ENCODE results near the gene USP48. TPM values are rescaled to one million over a fixed set of nuclear protein-coding genes. Genes with fewer than 3 reads are reported as not detected.

Gene USP48
- total and polyA plus RNA-seq, 2 of the 13 experiments (the other 11 are each of a cell fraction or from before 2014, with no cell fraction given), result 30.4 to 30.7 TPM

DNA sequence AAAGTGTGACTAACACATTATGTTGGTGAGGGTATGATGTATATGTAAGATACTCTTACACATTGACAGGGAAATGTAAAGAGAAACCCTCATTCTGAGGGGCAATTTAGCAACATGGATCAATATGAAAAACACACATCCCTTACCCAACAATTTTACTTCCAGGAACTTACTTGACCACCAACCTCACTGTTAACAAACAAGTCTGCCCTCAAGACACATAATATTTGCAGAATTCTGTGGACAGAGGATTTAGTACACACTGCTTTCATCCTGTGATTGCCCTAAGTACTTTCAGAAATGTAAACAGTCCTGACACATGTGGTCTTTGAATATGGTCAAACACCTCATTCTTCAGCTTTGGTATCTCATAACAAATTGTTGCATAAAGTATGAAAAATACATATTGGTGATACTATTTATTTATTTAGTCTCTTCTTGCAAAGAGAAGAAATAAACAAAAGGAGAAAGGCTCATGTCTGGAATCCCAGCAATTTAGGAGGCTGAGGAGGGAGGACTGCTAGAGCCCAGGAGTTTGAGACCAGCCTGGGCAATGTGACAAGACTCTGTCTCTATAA is 6.9 kb downstream of the USP48 start (continued):
- no peak for TF ChIP-seq ZNF468 (CRISPR knock-in tag; IDR thresholded peaks at IDR 0.05)
- no peak for TF ChIP-seq TGIF2 (CRISPR knock-in tag; IDR thresholded peaks at IDR 0.05)
- TF ChIP-seq, protein P1, sequence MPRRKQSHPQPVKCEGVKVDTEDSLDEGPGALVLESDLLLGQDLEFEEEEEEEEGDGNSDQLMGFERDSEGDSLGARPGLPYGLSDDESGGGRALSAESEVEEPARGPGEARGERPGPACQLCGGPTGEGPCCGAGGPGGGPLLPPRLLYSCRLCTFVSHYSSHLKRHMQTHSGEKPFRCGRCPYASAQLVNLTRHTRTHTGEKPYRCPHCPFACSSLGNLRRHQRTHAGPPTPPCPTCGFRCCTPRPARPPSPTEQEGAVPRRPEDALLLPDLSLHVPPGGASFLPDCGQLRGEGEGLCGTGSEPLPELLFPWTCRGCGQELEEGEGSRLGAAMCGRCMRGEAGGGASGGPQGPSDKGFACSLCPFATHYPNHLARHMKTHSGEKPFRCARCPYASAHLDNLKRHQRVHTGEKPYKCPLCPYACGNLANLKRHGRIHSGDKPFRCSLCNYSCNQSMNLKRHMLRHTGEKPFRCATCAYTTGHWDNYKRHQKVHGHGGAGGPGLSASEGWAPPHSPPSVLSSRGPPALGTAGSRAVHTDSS (CRISPR knock-in tag; conservative IDR thresholded peaks at IDR 0.05), result no peak
- no peak for TF ChIP-seq ZNF451 (CRISPR knock-in tag; IDR thresholded peaks at IDR 0.05)
- TF ChIP-seq ZBTB20 (CRISPR knock-in tag; IDR thresholded peaks at IDR 0.05; ENCODE audit: borderline replicate concordance, low read depth), result no peak
- TF ChIP-seq, protein P2, sequence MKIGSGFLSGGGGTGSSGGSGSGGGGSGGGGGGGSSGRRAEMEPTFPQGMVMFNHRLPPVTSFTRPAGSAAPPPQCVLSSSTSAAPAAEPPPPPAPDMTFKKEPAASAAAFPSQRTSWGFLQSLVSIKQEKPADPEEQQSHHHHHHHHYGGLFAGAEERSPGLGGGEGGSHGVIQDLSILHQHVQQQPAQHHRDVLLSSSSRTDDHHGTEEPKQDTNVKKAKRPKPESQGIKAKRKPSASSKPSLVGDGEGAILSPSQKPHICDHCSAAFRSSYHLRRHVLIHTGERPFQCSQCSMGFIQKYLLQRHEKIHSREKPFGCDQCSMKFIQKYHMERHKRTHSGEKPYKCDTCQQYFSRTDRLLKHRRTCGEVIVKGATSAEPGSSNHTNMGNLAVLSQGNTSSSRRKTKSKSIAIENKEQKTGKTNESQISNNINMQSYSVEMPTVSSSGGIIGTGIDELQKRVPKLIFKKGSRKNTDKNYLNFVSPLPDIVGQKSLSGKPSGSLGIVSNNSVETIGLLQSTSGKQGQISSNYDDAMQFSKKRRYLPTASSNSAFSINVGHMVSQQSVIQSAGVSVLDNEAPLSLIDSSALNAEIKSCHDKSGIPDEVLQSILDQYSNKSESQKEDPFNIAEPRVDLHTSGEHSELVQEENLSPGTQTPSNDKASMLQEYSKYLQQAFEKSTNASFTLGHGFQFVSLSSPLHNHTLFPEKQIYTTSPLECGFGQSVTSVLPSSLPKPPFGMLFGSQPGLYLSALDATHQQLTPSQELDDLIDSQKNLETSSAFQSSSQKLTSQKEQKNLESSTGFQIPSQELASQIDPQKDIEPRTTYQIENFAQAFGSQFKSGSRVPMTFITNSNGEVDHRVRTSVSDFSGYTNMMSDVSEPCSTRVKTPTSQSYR (CRISPR knock-in tag; IDR thresholded peaks at IDR 0.05; ENCODE audit: borderline replicate concordance), result peak; percentile 53; the same call in 1 of the 2 replicates
- no peak for TF ChIP-seq TAF1 (CRISPR knock-in tag; IDR thresholded peaks at IDR 0.05)
- TF ChIP-seq ZNF136 (CRISPR knock-in tag; IDR thresholded peaks at IDR 0.05; ENCODE audit: low read depth), result no peak
- no peak; the same call in 1 of the 2 replicates for TF ChIP-seq KDM6A (CRISPR knock-in tag; IDR thresholded peaks at IDR 0.05; ENCODE audit: low read depth)
- TF ChIP-seq, protein P3, sequence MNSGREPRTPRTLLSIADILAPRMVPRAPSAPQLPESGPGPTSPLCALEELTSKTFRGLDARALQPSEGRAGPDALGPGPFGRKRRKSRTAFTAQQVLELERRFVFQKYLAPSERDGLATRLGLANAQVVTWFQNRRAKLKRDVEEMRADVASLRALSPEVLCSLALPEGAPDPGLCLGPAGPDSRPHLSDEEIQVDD (CRISPR knock-in tag; IDR thresholded peaks at IDR 0.05; ENCODE audit: borderline replicate concordance), result no peak
- TF ChIP-seq ZEB1 (IDR thresholded peaks at IDR 0.05; ENCODE audit: insufficient replicate concordance, low read depth), result no peak
- TF ChIP-seq, protein P4, sequence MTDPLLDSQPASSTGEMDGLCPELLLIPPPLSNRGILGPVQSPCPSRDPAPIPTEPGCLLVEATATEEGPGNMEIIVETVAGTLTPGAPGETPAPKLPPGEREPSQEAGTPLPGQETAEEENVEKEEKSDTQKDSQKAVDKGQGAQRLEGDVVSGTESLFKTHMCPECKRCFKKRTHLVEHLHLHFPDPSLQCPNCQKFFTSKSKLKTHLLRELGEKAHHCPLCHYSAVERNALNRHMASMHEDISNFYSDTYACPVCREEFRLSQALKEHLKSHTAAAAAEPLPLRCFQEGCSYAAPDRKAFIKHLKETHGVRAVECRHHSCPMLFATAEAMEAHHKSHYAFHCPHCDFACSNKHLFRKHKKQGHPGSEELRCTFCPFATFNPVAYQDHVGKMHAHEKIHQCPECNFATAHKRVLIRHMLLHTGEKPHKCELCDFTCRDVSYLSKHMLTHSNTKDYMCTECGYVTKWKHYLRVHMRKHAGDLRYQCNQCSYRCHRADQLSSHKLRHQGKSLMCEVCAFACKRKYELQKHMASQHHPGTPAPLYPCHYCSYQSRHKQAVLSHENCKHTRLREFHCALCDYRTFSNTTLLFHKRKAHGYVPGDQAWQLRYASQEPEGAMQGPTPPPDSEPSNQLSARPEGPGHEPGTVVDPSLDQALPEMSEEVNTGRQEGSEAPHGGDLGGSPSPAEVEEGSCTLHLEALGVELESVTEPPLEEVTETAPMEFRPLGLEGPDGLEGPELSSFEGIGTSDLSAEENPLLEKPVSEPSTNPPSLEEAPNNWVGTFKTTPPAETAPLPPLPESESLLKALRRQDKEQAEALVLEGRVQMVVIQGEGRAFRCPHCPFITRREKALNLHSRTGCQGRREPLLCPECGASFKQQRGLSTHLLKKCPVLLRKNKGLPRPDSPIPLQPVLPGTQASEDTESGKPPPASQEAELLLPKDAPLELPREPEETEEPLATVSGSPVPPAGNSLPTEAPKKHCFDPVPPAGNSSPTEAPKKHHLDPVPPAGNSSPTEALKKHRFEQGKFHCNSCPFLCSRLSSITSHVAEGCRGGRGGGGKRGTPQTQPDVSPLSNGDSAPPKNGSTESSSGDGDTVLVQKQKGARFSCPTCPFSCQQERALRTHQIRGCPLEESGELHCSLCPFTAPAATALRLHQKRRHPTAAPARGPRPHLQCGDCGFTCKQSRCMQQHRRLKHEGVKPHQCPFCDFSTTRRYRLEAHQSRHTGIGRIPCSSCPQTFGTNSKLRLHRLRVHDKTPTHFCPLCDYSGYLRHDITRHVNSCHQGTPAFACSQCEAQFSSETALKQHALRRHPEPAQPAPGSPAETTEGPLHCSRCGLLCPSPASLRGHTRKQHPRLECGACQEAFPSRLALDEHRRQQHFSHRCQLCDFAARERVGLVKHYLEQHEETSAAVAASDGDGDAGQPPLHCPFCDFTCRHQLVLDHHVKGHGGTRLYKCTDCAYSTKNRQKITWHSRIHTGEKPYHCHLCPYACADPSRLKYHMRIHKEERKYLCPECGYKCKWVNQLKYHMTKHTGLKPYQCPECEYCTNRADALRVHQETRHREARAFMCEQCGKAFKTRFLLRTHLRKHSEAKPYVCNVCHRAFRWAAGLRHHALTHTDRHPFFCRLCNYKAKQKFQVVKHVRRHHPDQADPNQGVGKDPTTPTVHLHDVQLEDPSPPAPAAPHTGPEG (CRISPR knock-in tag; IDR thresholded peaks at IDR 0.05), result no peak
- TF ChIP-seq, protein P5, sequence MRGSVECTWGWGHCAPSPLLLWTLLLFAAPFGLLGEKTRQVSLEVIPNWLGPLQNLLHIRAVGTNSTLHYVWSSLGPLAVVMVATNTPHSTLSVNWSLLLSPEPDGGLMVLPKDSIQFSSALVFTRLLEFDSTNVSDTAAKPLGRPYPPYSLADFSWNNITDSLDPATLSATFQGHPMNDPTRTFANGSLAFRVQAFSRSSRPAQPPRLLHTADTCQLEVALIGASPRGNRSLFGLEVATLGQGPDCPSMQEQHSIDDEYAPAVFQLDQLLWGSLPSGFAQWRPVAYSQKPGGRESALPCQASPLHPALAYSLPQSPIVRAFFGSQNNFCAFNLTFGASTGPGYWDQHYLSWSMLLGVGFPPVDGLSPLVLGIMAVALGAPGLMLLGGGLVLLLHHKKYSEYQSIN (CRISPR knock-in tag; IDR thresholded peaks at IDR 0.05; ENCODE audit: borderline replicate concordance), result no peak
- no peak for TF ChIP-seq IKZF1 (IDR thresholded peaks at IDR 0.05)
- TF ChIP-seq ZNF430 (CRISPR knock-in tag; IDR thresholded peaks at IDR 0.05), result no peak
- TF ChIP-seq PCBP1 (IDR thresholded peaks at IDR 0.05; ENCODE audit: borderline replicate concordance, low read depth, low read length), result no peak
- TF ChIP-seq ARID2 (CRISPR knock-in tag; IDR thresholded peaks at IDR 0.05; ENCODE audit: borderline replicate concordance), result no peak
- TF ChIP-seq PAX8 (CRISPR knock-in tag; IDR thresholded peaks at IDR 0.05; ENCODE audit: borderline replicate concordance), result no peak
